HG03469 (cell line): ENCODE measurements around the gene NINJ1.
"Not testable (repeated sequence)": the region's sequence is repeated elsewhere in the genome, so short reads cannot be mapped to it uniquely, and the experiment has no call there.

Source experiments
- ATAC-seq: cut with Tn5 transposase; IDR thresholded peaks from one replicate; pipeline ENCODE4 v1.9.1; 2021; ENCODE audit warnings: mild to moderate bottlenecking, moderate library complexity, moderate number of reproducible peaks; ENCODE audit not compliant: unreplicated experiment

NINJ1 gene

DNA sequence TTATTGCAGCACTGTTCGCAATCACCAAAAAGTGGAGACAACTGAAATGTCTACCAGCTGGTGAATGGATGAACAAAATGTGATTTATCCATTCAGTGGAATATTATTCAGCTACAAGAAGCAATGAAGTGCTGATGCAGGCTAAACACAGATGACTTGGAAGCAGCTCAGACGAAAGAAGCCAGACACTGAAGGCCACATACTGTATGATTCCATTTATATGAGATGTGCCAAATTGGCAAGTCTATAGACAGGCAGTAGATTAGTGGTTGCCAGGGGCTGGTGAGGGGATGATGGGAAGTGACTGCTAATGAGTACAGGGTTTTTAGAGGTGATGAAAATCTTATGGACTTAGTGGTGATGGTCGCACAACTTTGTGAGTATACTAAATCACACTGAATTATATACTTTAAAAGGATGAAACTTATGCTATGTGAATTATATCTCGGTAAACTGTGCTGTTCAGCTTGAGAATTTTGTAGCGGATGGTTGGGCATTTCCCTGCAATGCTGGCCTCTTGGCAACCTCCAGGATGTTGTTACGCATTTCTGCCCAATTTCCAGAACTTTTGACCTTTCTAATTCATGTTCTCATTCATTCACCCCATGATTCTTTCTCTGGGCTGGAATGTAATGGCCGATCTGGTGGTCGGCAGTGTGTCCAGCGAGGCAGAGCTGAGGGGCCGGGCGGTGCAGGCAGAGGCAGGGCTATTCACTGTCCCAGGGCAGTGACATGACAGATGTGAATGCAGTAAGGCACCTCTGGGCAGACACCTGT lies 27.9 kb upstream of the NINJ1 start:
- no peak for ATAC-seq

DNA sequence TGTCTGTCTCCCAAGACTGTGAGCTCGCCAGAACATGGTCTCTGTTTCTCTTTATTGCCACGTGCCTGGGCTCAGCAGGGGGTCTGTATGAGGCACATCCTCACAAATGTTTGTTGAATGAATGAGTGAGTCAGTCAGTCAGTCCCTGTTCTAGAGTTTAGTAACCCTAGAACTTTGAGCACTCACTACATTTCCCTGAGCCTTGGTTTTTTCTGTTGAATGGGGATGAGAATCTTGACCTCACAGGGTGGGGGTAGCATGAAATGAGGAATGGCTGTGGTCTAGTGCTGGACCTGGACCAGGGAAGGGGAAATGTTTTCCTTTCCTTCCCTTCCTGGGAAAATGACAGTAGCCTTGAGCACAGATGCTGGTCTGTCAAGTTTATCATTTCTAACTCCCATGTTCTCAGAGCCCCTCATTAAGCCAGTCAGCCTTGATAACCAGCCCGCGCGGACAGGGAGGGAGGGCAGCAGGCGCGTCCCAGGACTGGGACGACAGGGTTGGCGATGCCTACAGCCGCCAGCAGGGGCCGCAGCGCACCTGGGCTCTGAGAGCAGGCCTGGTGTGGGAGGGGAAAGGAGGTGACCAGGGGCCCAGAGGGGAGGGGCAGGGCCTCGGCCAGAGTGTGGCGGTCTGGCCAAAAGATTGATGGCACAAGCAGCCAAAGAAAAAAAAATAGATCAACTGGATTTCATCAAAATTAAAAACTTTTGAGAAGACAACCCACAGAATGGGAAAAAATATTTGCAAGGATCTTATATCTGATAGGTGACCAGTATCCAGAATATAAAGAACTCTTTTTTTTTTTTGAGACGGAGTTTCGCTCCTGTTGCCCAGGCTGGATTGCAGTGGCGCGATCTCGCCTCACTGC lies 25.8 kb upstream of the NINJ1 start:
- ATAC-seq: peak; percentile 76

DNA sequence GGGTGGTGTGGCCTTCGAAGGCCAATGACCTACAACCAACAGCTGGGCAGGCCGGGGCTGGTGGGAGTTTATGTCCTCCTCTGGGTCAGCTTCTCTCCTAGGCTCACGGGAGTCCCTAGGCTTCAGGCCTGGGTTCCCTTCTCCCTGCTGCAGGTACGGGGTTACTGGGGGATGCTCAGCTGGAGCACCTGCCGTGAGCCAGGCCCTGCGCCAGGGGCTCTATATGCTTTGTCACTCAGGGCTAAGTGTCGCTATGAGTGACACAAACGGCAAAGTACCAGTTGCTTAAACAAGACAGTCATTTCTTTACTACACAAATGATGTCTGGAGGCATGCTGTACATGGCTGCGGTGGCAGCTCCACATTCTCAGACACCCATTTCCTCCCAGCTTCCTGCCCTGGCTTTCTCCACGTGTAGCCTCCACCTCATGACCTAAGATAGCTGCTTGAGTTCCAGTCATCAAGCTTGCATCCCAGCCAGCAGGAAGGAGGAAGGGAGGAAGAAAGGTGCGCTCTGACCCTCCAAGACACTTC lies 22.5 kb upstream of the NINJ1 start:
- no peak for ATAC-seq

DNA sequence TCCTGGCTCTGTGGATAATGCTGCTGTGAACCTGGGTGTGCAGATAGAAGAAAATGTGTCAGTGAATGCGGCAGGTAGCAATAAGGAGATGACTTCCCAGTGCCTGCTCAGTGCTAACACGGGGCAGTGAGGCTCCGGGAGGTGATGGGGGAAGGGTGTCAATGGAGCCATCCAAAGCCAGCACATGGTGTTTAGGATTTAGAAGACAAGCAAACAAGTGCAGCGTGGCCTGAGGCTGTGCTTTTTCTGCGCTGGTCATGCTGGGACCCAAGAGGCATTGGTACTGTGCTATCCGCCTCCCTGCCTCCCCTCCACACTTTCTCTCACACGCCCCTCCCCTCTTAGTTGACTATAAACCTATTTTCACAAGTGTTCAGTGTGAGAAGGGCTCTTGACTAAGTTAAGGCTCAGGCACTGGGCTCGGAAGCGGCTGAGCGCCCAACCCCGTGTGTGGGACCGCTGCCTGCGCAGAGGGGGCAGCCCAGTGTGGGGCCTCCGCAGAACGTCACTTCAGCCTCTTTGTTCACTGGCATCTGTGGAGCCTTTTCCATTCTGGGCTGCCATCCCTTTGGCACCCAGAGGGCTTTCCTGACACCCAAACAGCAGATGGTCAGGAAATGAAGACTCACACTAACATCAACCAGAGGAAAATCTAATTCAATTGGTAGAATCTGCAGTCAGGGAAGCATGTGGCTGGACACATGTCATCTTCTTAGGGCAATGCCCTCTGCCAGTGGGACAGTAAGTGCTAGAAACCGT lies 21.8 kb upstream of the NINJ1 start:
- no peak for ATAC-seq

DNA sequence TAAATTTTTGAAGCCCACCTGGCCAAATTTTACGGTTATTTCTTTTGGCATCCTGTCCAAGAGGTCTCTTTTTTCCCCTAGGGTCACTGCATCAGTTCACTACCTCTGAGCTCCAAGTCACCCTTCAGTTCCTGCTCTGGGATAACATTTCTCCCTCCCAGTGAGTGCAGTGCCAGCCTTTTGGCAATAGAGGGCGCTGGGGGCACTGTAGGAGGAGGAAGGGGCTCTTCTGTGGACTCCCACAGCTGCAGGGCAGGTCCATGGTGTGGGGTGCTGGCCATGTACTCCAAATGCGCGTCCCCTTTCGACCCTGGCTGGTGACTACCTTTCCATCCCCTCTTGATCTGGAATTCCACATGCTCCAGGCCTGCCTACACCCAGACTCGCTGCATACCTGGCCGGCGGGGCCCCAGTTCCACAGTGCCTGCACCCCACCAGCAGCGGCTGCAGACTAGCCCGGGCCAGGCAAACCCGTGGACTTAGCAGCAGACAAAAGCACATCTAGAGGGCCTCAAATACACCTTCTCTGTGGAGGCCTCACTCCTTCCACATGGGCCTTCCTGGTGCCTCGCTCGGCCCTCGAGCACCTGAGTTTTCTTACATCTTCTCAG lies 20.3 kb upstream of the NINJ1 start:
- ATAC-seq: no peak

DNA sequence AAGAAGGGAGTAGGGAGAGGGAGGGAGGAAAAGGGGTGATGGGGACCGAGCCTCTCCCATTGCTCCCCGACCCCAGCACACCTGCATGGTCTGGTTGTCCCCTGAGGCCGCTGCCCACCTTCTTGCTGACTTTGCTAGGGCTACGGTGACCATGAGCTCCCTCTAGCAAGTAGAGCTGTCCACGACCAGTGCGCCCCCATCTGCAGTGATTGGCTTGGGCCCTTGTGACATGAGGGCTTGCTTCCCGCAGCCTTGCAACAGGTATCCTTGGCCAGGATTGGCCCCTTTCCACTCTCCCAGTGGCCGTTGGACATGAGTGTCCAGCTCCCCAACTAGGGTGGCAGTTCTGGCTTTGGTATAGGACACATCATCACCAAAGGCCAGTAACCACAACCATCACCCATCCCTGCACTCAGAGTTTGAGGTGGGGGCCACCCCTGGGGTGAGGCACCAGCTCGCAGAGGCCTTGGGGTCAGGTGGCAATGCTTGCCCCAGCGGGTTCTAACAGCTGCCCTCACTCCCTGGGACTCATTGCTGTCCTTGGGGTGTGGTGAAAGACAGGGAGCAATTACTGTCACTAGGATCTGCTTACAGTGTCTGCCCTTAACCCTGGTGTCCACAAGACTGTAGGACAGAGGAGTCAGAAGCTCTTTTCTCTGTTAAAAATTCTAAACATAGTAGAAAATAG lies 17.2 kb upstream of the NINJ1 start:
- ATAC-seq: no peak

DNA sequence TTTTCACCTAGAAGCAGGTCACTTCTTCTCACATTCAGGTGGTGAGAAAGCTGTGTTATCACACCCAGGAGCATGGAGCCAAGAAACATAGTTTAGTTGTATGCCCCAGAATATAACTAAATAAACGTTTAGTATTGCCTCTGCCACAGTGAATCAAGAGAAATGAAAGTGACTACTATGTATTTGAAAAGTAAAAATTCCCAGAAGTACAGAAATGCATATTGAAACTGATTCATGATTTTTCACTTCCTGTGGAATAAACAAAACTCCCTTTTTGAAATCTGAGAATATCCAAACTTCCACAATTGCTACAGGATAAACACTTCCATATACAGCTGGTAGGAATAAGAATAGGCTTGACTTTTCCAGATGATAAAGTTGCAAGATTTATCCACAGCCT lies 15.3 kb upstream of the NINJ1 start:
- no peak for ATAC-seq

GRCh38 chr9:93148721-93149120 lies 14.7 kb upstream of the NINJ1 start:
- ATAC-seq: no peak

DNA sequence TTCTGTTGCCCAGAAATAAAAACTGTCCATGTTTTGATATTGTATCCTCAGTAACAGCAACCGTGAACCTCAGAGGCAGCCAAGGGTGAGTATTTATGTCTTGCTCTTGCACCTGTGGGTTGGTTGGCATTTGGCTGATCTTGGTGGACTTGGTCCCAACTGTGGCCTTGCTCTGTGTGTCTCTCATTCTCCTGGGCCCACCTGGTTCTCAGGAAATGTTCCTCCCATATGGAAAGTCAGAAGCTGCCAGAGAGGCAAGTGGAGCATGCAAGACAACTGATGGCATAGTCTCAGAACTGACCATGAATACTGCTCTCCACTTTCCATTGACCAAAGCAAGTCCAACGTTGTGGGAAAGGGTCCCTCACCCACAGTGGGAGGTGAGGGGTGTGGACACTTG lies 13.6 kb upstream of the NINJ1 start:
- no peak for ATAC-seq

DNA sequence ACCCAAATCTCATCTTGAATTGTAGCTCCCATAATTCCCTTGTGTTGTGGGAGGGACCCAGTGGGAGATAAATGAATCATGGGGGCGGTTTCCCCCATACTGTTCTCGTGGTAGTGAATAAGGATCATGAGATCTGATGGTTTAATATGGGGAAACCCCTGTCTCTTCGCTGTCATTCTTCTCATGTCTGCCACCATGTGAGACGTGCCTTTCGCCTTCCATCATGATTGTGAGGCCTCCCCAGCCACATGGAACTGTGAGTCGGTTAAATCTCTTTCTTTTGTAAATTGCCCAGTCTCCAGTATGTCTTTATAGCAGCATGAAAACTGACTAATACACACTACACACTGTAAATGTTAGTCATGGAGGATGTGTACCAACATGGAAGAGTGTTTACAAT lies 12.6 kb upstream of the NINJ1 start:
- ATAC-seq: not testable (repeated sequence)

DNA sequence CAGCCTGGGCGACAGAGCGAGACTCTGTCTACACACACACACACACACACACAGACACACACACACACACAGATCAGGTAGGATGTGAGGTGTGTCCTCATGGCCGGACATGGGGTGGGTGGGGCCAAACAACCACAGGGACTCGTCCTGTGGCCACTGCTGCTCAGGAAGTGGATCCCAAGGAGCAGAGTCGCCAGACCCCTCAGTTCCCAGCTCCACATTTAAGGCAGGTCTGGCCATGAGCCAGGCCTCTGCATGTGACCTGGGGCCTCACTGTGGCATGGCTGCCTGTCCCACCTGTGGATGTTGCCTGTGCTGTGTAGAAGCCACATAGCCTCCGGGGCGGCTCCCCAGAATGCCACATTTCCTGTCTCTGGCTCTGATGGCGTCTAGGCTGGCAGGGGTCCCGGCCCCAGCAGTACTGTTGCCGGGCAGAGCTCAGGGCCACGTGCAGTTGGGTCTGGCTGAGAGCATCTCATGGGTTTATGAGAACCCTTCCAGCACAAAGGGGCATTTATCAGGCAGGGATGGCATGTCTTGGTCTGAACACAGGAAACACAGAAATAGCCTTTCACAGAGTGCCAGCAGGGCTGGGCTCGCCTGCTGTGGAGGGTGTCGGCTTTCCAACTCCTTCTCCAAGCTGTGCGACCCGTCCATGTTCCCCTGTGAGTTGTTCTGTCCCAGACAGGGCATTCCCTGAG lies 9.9 kb upstream of the NINJ1 start:
- ATAC-seq: no peak

DNA sequence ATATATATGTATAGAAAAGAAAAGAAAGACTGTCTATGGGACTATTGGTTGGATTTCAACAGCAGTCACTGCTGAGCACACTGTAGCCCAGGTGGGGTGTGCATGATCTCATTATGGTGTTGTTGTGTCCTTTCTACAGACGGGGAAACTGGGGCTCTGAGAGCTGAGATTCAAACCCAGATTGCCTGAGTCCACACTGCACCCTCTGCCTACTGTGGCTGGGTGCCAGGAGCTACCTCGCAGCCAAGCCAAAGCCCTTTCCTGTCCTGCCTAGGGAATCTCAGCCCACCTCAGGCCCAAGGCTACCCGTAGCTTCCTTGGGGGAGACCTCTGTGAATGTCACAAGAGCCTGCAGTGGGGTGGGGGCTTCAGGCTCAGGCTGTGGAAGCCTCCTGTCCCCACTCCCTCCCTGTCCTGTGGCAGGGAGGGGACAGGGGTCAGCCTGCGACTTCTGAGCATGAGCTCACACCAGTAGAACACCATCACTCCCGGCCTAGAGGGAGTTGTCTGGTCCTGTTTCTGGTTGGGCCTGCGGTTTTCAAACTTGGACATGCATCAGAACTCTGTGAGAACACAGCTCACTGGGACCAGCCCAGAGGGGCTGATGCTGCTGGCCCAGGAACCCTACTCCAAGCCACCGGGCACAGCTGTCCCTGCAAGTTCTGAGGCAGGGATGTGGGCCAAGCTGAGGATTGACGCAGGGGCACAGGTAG lies 7.9 kb upstream of the NINJ1 start:
- ATAC-seq: no peak

GRCh38 chr9:93139365-93140182 lies 5.5 kb upstream of the NINJ1 start:
- ATAC-seq: no peak

DNA sequence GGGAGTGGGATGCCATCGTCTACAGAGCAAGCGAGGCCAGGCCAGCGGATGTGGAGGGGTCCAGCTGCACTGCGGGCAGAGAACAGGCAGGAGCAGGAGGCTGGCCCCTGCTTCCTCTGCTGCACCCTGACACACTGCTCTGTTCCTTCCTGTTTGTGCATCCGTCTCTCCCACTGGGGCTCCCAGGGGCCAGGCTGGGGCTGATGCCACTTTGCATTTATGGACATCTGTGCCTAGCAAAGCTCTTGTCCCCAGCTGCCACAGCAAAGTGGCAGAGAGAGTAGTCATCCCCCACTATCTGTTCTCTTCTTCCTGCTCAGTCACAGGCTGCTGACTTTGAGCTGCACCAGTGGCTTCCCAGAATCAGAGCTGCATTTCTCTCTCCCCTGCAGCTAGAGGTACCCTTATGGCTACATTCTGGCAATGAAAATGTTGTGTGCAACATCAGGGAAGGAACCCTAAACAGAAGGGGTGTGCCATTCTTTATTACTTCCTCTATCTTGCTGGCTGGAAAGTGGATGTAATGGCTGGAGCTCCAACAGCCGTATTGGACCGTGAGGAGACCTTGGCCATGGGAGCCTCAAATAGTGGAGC lies 4.2 kb upstream of the NINJ1 start:
- ATAC-seq: no peak

- no peak for ATAC-seq
These were observed 3.3 kb upstream of the NINJ1 start for GRCh38 chr9:93137362-93137761.

GRCh38 chr9:93136011-93136440 lies 2.0 kb upstream of the NINJ1 start:
- no peak for ATAC-seq

DNA sequence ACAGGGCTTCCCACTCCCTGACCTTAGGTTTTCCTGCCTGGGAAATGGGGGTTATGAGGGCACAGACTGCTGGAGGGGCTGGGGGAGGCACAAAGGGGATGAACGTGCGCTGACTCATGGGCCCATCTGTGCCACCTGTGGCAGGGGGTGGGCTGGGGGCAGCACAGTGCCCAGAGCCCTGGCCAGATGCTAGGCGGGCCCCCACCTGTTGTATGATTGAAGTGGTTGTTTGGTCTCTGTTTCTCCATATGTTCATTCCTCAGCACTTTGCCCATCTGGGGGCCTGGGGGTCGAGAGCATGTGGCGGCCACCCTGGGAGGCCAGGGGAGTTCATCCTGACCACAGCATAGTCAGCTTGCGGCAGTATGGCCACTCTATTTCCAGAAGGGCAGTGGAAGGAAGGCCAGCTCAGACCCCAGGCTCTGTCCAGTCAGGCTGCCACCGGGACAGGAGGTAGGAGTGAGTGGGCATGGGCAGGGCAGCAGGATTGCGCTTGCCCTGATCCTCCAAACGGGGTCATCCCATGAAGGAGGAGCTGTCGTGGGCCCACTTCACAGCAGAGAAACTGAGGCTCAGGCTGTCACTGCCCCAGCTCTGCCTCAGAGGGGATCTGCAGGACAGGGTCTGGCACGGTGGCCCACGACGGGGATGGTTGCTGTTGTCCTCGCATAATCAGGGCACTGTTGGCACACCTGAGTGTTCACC lies 841 bp upstream of the NINJ1 start:
- ATAC-seq: no peak
